HL-60 (cell line): Measurements from ENCODE around the gene CSRNP2.

Source experiments
- DNase-seq, 2 experiments: peaks; one replicate each; pipeline ENCODE4 v3.0.0-alpha.2; 2010 to 2020; ENCODE audit warnings: low read depth in 1 of 2, low spot score in 1 of 2
- H3K27ac ChIP-seq: fragments of 250-450 bp; sonication (Bioruptor Pico); replicated peaks from 2 replicates; pipeline ENCODE4 v1.5.1; 2020; ENCODE audit warnings: mild to moderate bottlenecking, moderate library complexity
- H3K27me3 ChIP-seq: fragments of 250-450 bp; sonication (Bioruptor Pico); 2 replicates; pipeline ENCODE4 v1.5.1; 2021; ENCODE audit warnings: mild to moderate bottlenecking, moderate library complexity; ENCODE audit not compliant: insufficient read depth, poor library complexity, severe bottlenecking
- H3K4me3 ChIP-seq: replicated peaks from 2 replicates; pipeline ENCODE4 v1.5.1; 2011; ENCODE audit warnings: mild to moderate bottlenecking, control low read depth, low read length; ENCODE audit not compliant: insufficient read depth
- GABPA ChIP-seq: IDR thresholded peaks from 2 replicates; pipeline ENCODE4 v1.6.1; 2012; ENCODE audit warnings: low read depth
- POLR2AphosphoS5 ChIP-seq: IDR thresholded peaks from 2 replicates; pipeline ENCODE4 v1.6.1; 2012; ENCODE audit warnings: low read depth
- SPI1 ChIP-seq: IDR thresholded peaks from 2 replicates; pipeline ENCODE4 v1.6.1; 2012; ENCODE audit warnings: low read depth, mild to moderate bottlenecking, borderline replicate concordance
- long read RNA-seq: library from polyadenylated mRNA; unstranded; transcript quantifications from one replicate; pipeline ENCODE4 v2.0.0, GENCODE V29; 2020
- TF ChIP-seq, protein P1 (sequence below): IDR thresholded peaks from one replicate; pipeline ENCODE4 v1.5.1; 2011; ENCODE audit warnings: low read length, control low read depth, inconsistent platforms; ENCODE audit not compliant: insufficient read depth
- TF ChIP-seq, protein P2 (sequence below): IDR thresholded peaks from 2 replicates; pipeline ENCODE4 v1.6.1; 2012; ENCODE audit warnings: low read depth; ENCODE audit not compliant: insufficient replicate concordance

Gene CSRNP2
- long read RNA-seq, partial matches to known transcripts = 1 of 4 reads
- long read RNA-seq, other reads (novel, unspliced or antisense) = 3 of 4 reads

GRCh38 chr12:51083126-51083833 lies at the start of gene CSRNP2:
Gene CSRNP2, minus strand, starts transcription at chr12:51083596. Its CDS starts 7,035 bp downstream, at chr12:51076561.
- peak; percentile 77 to 97 for DNase-seq
- Histone ChIP-seq H3K4me3 (peak within 1 kb of the TSS; percentile 91), H3K27ac (peak within 1 kb of the TSS; percentile 53)

GRCh38 chr12:51132693-51133092 lies 49.3 kb upstream of the CSRNP2 start:
- no peak overlapping the region for H3K27ac ChIP-seq
- TF ChIP-seq, protein P1, sequence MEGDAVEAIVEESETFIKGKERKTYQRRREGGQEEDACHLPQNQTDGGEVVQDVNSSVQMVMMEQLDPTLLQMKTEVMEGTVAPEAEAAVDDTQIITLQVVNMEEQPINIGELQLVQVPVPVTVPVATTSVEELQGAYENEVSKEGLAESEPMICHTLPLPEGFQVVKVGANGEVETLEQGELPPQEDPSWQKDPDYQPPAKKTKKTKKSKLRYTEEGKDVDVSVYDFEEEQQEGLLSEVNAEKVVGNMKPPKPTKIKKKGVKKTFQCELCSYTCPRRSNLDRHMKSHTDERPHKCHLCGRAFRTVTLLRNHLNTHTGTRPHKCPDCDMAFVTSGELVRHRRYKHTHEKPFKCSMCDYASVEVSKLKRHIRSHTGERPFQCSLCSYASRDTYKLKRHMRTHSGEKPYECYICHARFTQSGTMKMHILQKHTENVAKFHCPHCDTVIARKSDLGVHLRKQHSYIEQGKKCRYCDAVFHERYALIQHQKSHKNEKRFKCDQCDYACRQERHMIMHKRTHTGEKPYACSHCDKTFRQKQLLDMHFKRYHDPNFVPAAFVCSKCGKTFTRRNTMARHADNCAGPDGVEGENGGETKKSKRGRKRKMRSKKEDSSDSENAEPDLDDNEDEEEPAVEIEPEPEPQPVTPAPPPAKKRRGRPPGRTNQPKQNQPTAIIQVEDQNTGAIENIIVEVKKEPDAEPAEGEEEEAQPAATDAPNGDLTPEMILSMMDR = no peak
- no peak for TF ChIP-seq POLR2AphosphoS5
- TF ChIP-seq, protein P2, sequence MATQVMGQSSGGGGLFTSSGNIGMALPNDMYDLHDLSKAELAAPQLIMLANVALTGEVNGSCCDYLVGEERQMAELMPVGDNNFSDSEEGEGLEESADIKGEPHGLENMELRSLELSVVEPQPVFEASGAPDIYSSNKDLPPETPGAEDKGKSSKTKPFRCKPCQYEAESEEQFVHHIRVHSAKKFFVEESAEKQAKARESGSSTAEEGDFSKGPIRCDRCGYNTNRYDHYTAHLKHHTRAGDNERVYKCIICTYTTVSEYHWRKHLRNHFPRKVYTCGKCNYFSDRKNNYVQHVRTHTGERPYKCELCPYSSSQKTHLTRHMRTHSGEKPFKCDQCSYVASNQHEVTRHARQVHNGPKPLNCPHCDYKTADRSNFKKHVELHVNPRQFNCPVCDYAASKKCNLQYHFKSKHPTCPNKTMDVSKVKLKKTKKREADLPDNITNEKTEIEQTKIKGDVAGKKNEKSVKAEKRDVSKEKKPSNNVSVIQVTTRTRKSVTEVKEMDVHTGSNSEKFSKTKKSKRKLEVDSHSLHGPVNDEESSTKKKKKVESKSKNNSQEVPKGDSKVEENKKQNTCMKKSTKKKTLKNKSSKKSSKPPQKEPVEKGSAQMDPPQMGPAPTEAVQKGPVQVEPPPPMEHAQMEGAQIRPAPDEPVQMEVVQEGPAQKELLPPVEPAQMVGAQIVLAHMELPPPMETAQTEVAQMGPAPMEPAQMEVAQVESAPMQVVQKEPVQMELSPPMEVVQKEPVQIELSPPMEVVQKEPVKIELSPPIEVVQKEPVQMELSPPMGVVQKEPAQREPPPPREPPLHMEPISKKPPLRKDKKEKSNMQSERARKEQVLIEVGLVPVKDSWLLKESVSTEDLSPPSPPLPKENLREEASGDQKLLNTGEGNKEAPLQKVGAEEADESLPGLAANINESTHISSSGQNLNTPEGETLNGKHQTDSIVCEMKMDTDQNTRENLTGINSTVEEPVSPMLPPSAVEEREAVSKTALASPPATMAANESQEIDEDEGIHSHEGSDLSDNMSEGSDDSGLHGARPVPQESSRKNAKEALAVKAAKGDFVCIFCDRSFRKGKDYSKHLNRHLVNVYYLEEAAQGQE = no peak
- no peak for TF ChIP-seq SPI1
- H3K4me3 ChIP-seq = no peak overlapping the region
- no peaks in the 10 kb centered on the region for H3K27me3 ChIP-seq
- no peak for DNase-seq

More at GRCh38 chr12:51083126-51083833, at the start of gene CSRNP2:
- H3K27me3 ChIP-seq = no peaks in the 10 kb centered on the region
- TF ChIP-seq, protein P1 = no peak
- peak; percentile 91 for TF ChIP-seq POLR2AphosphoS5
- no peak for TF ChIP-seq GABPA
- TF ChIP-seq, protein P2 = peak; percentile 53
- TF ChIP-seq SPI1 = no peak

DNA sequence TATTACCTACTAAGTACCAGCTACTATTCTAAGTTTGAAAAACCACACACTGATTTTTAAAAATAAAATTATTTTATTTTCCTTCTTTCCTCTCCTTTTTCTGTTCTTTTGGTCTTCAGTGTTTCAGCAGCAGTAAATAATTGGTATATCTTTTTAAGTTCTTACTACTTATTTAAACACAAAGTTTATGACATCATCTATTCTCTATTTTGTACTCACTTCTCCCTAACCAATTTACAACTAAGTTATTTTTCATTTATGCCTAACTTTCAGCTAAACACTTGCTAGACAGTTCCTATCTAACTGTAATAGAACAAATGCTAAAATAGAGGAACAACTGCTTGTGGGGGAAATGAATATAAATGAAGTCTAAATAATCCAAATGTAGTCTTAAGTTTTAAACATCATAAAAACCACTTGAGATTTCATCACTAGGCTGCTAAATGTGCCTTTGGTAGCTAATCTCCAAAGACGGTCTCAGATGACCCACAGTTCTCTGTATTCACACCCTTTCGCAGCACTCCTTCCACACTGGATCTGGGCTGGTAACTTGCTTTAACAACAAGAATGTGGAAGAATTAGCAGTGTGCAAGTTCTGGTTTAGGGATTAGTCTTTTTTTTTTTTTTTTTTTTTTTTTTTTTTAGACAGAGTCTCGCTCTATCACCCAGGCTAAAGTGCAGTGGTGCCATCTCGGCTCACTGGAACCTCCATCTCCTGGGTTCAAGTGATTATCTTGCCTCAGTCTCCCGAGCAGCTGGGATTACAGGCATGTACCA lies 48.5 kb upstream of the CSRNP2 start:
- TF ChIP-seq, protein P1 = no peak
- no peak for TF ChIP-seq SPI1
- TF ChIP-seq POLR2AphosphoS5 = no peak
- TF ChIP-seq, protein P2 = no peak
- no peak for TF ChIP-seq GABPA
- no peak overlapping the region for H3K27ac ChIP-seq
- no peak overlapping the region for H3K4me3 ChIP-seq
- DNase-seq = no peak
- H3K27me3 ChIP-seq = no peaks in the 10 kb centered on the region
